Activated CD8-positive, alpha-beta T cell treated with anti-CD3 and anti-CD28 coated beads for 36 hours (primary cell): ENCODE results near the gene PRRC2A. TPM values are rescaled to one million over a fixed set of nuclear protein-coding genes. Genes with fewer than 3 reads are reported as not detected.
"Not testable (repeated sequence)": the region's sequence is repeated elsewhere in the genome, so short reads cannot be mapped to it uniquely, and the experiment has no call there.

ENCODE experiments used
- ATAC-seq: fragments of 200-7000 bp; cut with Tn5 transposase; one replicate; pipeline ENCODE4 v1.10.0; 2021; ENCODE audit warnings: mild to moderate bottlenecking, moderate library complexity
- CTCF ChIA-PET: fragments of 350-600 bp; sonication (Branson Sonifier 250); formaldehyde crosslinking; loops from one replicate; lab custom pipeline; 2021; ENCODE audit warnings: antibody characterized with exemption; lab: Charles Lee
- POLR2A ChIA-PET: fragments of 350-600 bp; sonication (Branson Sonifier 250); formaldehyde crosslinking; loops from one replicate; lab custom pipeline; 2021; ENCODE audit warnings: antibody characterized with exemption; lab: Charles Lee
- DNase-seq: peaks from one replicate; pipeline ENCODE4 v3.0.0-alpha.2; 2020
- H3K27ac Mint-ChIP-seq: one replicate; pipeline ENCODE4 v1.8.0; 2021; ENCODE audit warnings: mild to moderate bottlenecking, mixed read lengths
- H3K27me3 Mint-ChIP-seq: one replicate; pipeline ENCODE4 v1.8.0; 2021; ENCODE audit warnings: mixed read lengths
- H3K36me3 Mint-ChIP-seq: one replicate; pipeline ENCODE4 v1.8.0; 2021; ENCODE audit warnings: low read depth, mixed read lengths
- H3K4me1 Mint-ChIP-seq: one replicate; pipeline ENCODE4 v1.8.0; 2021; ENCODE audit warnings: low read depth, mixed read lengths
- H3K4me3 Mint-ChIP-seq: one replicate; pipeline ENCODE4 v1.8.0; 2021; ENCODE audit warnings: mild to moderate bottlenecking, moderate library complexity, mixed read lengths
- H3K9me3 Mint-ChIP-seq: one replicate; pipeline ENCODE4 v1.8.0; 2021; ENCODE audit warnings: mixed read lengths
- CTCF ChIP-seq: fragments of 200-600 bp; IDR thresholded peaks from one replicate; pipeline ENCODE4 v1.8.0; 2022; ENCODE audit warnings: antibody characterized with exemption, mild to moderate bottlenecking
- intact Hi-C: fragments of 100-400 bp; cut with micrococcal nuclease; formaldehyde crosslinking; loops from one replicate; pipeline ENCODE4 v1.10.0; 2022
- total RNA-seq, 2 experiments: library from RNA; stranded (reverse); gene quantifications; one replicate each; pipeline ENCODE4 v1.2.3, GENCODE V29; 2021

PRRC2A gene
- total RNA-seq, 2 experiments from 2014 or later = 257 to 262 TPM

GRCh38 chr6:31588871-31589650 is 31.5 kb upstream of the PRRC2A start:
- Mint-ChIP-seq H3K4me1 (peaks cover 70% of the 10 kb centered on the region), H3K36me3 (peaks cover 19% of the 10 kb centered on the region), H3K9me3 (no peaks in the 10 kb centered on the region), H3K4me3 (peak overlapping the region; percentile 51), H3K27me3 (no peaks in the 10 kb centered on the region), H3K27ac (peak overlapping the region; percentile 35)
- CTCF ChIA-PET = interaction anchor here (38.9 to 56.2 kb wide), 2 partner anchors 3 to 28 kb away, joined by 2542 read pairs; partner anchors contain the start of genes ATP6V1G2, DDX39B, LST1 and LTA
- POLR2A ChIA-PET = interaction anchor here (0.7 to 34.3 kb wide), 5 partner anchors 10 to 39 kb away, joined by 3 to 1181 read pairs (median 5); partner anchors contain the start of genes LST1, LTA, LTB and TNF
- ATAC-seq (no peak), DNase-seq (no peak)
- no peak for TF ChIP-seq CTCF
- intact Hi-C loops = no loop called here

GRCh38 chr6:31590691-31591090 is 29.8 kb upstream of the PRRC2A start:
- H3K27me3 Mint-ChIP-seq, H3K9me3 Mint-ChIP-seq, ATAC-seq, H3K4me3 Mint-ChIP-seq, H3K27ac Mint-ChIP-seq, intact Hi-C loops, DNase-seq: not testable (repeated sequence)
- Mint-ChIP-seq H3K36me3 (peaks cover 19% of the 10 kb centered on the region), H3K4me1 (peaks cover 65% of the 10 kb centered on the region)
- CTCF ChIA-PET = interaction anchor here (1.5 to 38.9 kb wide), 2 partner anchors 8 to 29 kb away, joined by 8 to 2542 read pairs; partner anchors contain the start of genes ATP6V1G2, DDX39B, LST1 and LTA
- POLR2A ChIA-PET = interaction anchor here (1.1 to 34.3 kb wide), 2 partner anchors 20 to 49 kb away, joined by 3 to 1181 read pairs; partner anchors contain the start of genes DDX39B, LST1, LTA and LTB

GRCh38 chr6:31592396-31592771 is 28.1 kb upstream of the PRRC2A start:
- no peak for TF ChIP-seq CTCF
- H3K4me1 Mint-ChIP-seq = peaks cover 59% of the 10 kb centered on the region
- intact Hi-C loops = no loop called here
- H3K4me3 Mint-ChIP-seq = peak overlapping the region; percentile 76
- H3K36me3 Mint-ChIP-seq = peaks cover 13% of the 10 kb centered on the region
- DNase-seq (no peak), ATAC-seq (peak; percentile 19)
- CTCF ChIA-PET = interaction anchor here (1.3 to 38.9 kb wide), 3 partner anchors 21 to 147 kb away, joined by 3 to 2542 read pairs (median 132); partner anchors contain the start of genes AIF1, ATP6V1G2, DDX39B and LST1
- POLR2A ChIA-PET = interaction anchor here (0.8 to 34.3 kb wide), 6 partner anchors 22 to 68 kb away, joined by 3 to 1181 read pairs (median 4); partner anchors contain the start of genes C6orf47, LST1, LTA and LTB
- no peaks in the 10 kb centered on the region for H3K9me3 Mint-ChIP-seq
- peak overlapping the region; percentile 88 for H3K27ac Mint-ChIP-seq
- H3K27me3 Mint-ChIP-seq = no peaks in the 10 kb centered on the region

- Mint-ChIP-seq H3K27ac (peak overlapping the region; percentile 37), H3K27me3 (no peaks in the 10 kb centered on the region), H3K36me3 (no peaks in the 10 kb centered on the region), H3K9me3 (no peaks in the 10 kb centered on the region), H3K4me3 (no peak overlapping the region), H3K4me1 (peaks cover 43% of the 10 kb centered on the region)
- CTCF ChIA-PET = interaction anchor here (0.6 to 38.9 kb wide), 11 partner anchors 10 to 141 kb away, joined by 3 to 2542 read pairs (median 3); partner anchors contain the start of genes AIF1, ATP6V1G2, DDX39B and LST1
- peak; percentile 71 for DNase-seq
- intact Hi-C loops = loop anchor here (1.0 kb wide), 1 partner anchor 16 kb away; no protein-coding TSS in a partner anchor
- POLR2A ChIA-PET = interaction anchor here (1.0 to 34.3 kb wide), 6 partner anchors 27 to 102 kb away, joined by 3 to 1181 read pairs (median 16); partner anchors contain the start of genes ATP6V1G2, DDX39B, LST1 and LTA
- TF ChIP-seq CTCF = peak; percentile 80
- ATAC-seq = peak; percentile 68
Measured at GRCh38 chr6:31597006-31597405, 23.5 kb upstream of the PRRC2A start.

- Mint-ChIP-seq H3K4me3 (no peak overlapping the region), H3K27me3 (no peaks in the 10 kb centered on the region), H3K27ac (no peak overlapping the region), H3K4me1 (peaks cover 2% of the 10 kb centered on the region), H3K36me3 (no peaks in the 10 kb centered on the region), H3K9me3 (no peaks in the 10 kb centered on the region)
- ATAC-seq (no peak), DNase-seq (no peak)
- intact Hi-C loops = no loop called here
- no peak for TF ChIP-seq CTCF
- POLR2A ChIA-PET = interaction anchor here (1.0 to 1.4 kb wide), 2 partner anchors 9 to 65 kb away, joined by 4 to 5 read pairs; partner anchors contain the start of gene DDX39B
- CTCF ChIA-PET = interaction anchor here (0.9 to 38.9 kb wide), 3 partner anchors 9 to 46 kb away, joined by 3 to 2542 read pairs (median 10); partner anchors contain the start of genes ATP6V1G2, DDX39B, LST1 and LTA
Measured at GRCh38 chr6:31607317-31607716, 13.2 kb upstream of the PRRC2A start.
